Amniotic epithelial cell (primary cell): Measurements from ENCODE around the gene STAT5A.
A peak's percentile ranks its signal among the peaks of the same experiment; 100 is the strongest.
"Not testable (repeated sequence)": the region's sequence is repeated elsewhere in the genome, so short reads cannot be mapped to it uniquely, and the experiment has no call there.

ENCODE experiments used
- DNase-seq: peaks from one replicate; pipeline ENCODE4 v3.0.0-alpha.2; 2010; ENCODE audit warnings: low read depth

Gene STAT5A

GRCh38 chr17:42287977-42288802 lies at the start of gene STAT5A:
Gene STAT5A (plus strand): TSS chr17:42288498. CDS start chr17:42289412, 914 bp downstream.
- peak; percentile 89 for DNase-seq

DNA sequence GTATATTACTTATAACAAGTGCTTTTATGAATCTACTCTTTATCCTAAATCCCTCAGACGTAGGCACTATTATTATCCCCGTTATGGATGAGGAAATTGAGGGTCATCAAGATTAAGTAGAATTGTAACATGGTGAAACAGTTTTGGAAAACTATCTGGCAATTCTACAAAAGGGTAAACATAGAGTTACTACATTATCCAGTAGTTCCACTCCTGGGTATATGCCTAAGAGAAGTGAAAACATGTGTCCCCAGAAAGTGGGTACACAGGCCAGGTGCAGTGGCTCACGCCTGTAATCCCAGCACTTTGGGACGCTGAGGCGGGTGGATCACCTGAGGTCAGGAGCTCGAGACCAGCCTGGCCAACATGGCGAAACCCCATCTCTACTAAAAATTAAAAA lies 48.7 kb upstream of the STAT5A start:
- not testable (repeated sequence) for DNase-seq

GRCh38 chr17:42240201-42240600 lies 48.1 kb upstream of the STAT5A start:
- peak; percentile 32 for DNase-seq

- DNase-seq: not testable (repeated sequence)
These were observed 47.4 kb upstream of the STAT5A start for GRCh38 chr17:42240863-42241262.

- DNase-seq: no peak
These were observed 46.4 kb upstream of the STAT5A start for GRCh38 chr17:42241871-42242270.

DNA sequence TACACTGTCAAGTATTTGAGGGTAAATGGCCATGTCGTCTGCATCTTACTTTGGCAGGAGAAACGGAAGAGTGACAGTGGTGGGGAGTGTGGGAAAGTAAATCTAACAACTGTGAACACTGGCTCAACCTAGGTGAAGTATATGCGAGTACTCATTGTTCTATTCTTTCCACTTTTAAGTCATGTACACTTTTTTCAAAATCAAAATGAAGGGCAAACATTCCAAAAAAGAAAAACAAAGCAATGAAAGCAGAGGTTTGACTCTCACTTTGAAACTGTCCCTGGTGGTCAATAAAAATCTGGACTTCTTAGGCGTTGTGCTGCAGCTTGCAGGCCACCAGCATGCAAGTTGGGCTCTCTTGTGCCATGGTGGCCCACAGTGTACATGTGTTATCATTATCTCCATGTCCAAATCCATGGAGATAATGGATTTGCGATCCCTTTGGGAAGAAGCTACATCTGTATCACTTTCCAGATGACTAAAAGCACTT lies 44.8 kb upstream of the STAT5A start:
- no peak for DNase-seq

DNA sequence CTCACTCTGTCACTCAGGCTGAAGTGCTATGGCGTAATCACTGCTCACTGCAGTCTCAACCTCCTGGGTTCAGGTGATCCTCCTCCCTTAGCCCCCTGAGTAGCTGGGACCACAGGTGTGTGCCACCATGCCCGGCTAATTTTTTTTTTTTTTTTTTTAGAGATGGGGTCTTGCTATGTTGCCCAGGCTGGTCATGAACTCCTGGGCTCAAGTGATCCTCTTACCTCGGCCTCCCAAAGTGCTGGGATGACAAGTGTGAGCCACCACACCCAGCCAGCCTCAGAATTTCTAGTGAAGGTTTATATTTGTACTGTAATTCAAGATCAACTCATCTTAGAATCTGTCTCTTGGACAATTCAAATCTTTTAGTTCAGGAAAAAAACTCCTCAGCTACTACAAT lies 44.2 kb upstream of the STAT5A start:
- DNase-seq: not testable (repeated sequence)

DNA sequence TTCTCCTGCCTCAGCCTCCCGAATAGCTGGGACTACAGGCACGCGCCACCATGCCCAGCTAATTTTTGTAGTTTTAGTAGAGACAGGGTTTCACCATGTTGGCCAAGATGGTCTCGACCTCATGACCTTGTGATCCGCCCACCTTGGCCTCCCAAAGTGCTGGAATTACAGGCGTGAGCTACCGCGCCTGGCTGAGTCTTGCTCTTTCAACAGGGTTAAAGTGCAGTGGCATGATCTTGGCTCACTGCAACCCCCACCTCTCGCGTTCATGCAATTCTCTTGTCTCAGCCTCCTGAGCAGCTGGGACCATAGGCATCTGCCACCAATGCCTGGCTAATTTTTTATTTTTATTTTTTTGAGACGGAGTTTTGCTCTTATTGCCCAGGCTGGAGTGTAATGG lies 43.1 kb upstream of the STAT5A start:
- DNase-seq: not testable (repeated sequence)

- peak; percentile 28 for DNase-seq
These were observed 41.8 kb upstream of the STAT5A start for GRCh38 chr17:42246515-42246914.

- DNase-seq: peak; percentile 93
These were observed 40.6 kb upstream of the STAT5A start for GRCh38 chr17:42247734-42248133.

DNA sequence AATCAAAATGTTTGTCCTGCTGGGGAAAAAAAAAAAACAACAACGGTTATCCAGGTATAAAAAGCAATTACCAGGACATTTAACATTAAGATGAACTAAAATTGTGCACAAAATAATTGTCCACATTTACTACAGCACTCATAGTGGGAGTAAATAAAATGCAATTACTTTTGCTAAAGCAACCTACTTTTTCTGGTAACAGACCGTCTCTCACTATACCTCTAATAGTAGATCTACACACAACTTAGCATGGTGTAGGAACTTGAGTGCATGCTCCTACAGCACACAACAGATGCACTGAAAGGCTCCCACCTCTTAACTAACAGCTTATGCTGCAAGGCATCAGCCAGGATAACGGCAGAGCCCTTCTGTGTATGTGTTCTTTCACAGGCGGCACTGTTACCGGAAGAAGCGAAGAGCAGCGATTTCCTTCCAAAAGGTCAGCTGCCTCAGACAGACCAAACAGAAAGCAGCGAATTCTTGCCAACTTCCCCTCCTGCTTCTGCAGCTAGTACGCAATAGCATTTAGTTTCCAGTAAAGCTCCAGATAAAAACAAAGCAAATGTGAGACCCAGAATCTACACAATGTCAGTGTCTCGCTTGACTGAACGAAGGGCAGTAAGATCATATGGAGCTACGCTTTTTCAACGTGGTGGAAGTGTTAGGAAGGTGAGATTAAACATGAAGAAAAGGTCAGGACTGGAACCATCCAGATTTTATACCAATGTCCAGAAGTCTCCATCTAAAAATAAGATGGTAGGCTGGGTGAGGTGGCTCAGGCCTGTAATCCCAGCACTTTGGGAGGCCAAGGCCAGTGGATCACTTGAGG lies 39.7 kb upstream of the STAT5A start:
- peak; percentile 93 for DNase-seq

DNA sequence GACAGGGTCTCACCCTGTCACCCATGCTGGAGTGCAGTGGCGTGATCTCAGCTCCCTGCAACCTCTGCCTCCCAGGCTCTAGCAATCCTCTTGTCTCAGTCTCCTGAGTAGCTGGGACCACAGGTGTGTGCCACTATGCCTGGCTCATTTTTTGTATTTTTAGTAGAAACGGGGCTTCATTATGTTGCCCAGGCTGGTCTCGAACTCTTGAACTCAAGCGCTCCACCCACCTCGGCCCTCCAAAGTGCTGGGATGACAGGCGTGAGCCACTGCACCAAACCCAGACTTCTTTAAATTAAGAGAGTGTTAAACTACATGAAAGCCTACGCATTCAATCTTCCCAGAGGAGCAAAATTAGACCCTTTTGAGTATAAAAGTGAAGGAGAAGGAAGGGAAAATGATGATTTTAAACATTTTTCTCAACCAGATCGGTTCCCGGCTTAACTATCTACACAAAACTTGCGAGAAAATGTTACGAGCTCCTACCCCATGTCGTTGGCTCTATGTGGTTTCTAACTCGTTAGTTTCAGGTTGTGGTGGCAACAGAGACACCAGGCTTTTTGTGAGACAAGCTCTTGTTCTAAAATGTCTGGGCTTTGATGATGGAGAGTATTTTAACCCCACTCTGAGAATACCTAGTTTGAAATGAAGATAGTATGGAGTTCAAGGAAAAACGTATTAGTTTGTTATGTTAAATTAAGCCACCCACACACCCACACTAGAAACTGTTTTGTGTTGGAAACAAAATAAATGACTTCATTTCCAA lies 38.4 kb upstream of the STAT5A start:
- no peak for DNase-seq

DNA sequence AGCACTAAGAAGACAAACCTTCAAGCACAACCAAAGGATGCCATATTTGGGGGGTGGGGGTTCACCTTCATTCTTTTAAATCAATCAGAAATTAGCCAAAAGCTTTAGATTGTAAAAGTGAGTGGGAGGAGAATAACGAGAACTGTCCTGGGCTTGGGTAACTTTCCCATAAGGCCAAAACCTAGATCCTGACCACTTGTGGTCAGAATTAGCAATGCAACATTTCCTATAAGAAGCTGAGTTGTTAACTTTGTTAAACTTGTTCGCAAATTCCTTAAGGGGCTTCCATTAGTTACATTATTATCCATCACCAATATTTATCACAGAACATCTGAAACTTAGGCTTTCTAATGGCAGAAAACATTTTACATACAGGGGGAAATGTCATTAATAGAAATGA lies 37.2 kb upstream of the STAT5A start:
- DNase-seq: peak; percentile 66

- peak; percentile 46 for DNase-seq
These were observed 35.4 kb upstream of the STAT5A start for GRCh38 chr17:42252597-42253550.

DNA sequence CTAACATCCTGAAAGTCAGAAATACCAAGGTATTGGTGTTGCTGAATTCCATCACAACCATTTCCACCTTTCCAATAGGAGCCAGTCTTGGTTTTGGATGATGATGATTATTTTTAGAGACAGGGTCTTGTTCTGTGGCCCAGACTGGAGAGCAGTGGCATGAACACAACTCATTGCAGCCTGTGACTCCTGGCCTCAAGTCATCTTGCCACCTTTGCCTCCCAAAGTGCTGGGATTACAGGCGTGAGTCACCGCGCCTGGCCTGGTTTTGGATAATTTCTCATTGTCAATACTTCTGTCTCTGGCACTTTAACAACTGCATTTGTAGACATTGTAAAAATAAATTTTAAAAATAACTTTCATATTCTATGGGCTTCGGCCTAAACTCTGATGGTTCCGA lies 34.7 kb upstream of the STAT5A start:
- no peak for DNase-seq

DNA sequence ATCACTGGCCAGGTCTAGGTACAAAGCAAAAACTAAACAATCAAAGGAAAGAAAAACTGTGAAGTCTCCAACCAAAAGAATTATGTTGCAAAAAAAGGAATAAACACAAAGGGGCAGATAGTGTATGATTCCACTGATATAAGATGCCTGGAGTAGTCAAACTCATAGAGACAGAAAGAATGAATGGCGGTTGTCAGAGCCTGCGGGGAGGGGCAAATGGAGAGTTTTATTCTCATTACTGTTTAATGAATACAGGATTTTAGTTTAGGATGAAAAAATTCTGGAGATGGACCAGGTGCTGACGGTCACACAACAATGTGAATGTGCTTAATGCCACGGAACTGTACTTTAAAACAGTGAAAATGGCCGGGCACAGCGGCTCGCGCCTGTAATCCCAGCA lies 32.9 kb upstream of the STAT5A start:
- no peak for DNase-seq

DNA sequence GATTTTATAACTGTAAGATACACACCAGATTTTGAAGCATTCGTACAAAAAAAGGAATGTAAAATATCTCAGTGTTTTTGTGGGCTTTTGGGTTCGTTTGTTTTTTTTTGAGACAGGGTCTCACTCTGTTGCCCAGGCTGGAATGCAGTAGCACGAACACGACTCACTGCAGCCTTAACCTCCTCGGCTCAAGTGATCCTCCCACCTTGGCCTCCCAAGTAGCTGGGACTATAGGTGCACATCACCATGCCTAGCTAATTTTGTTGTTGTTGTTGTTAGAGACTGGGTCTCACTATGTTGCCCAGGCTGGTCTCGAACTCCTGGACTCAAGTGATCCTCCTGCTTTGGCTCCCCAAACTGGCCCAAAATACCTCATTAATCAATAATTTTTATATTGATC lies 28.0 kb upstream of the STAT5A start:
- no peak for DNase-seq

DNA sequence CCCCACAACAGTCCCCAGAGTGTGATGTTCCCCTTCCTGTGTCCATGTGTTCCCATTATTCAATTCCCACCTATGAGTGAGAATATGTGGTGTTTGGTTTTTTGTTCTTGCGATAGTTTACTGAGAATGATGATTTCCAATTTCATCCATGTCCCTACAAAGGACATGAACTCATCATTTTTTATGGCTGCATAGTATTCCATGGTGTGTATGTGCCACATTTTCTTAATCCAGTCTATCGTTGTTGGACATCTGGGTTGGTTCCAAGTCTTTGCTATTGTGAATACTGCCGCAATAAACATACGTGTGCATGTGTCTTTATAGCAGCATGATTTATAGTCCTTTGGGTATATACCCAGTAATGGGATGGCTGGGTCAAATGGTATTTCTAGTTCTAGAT lies 23.9 kb upstream of the STAT5A start:
- not testable (repeated sequence) for DNase-seq

DNA sequence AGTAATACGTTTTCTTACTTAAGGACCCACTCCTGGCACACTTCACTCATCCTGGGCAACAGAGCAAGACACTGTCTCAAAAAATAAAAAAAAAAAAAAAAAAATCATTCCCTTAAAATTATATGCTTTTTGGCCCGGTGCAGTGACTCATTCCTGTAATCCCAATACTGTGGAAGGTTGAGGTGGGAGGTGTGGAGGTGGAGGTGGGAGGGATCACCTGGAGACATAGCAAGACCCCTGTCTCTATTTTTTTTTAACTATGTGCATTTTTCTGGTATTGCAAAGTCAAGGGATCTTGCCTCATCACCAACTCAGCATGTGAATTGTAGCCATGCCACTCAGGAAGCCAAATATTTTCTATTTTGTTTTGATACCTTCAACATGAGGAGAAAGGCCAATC lies 21.8 kb upstream of the STAT5A start:
- DNase-seq: no peak

GRCh38 chr17:42266918-42267766 lies 21.2 kb upstream of the STAT5A start:
- DNase-seq: peak; percentile 99
